GM18519 (cell line): Measurements from ENCODE around the gene TAGLN3.

Experiments
- ATAC-seq: cut with Tn5 transposase; IDR thresholded peaks from one replicate; pipeline ENCODE4 v1.9.1; 2021; ENCODE audit warnings: mild to moderate bottlenecking, moderate library complexity; ENCODE audit not compliant: unreplicated experiment, low FRiP score

Gene TAGLN3

GRCh38 chr3:111998636-111999483, at the start of gene TAGLN3:
Gene TAGLN3 (plus strand): TSS chr3:111998922. CDS start chr3:111999423, 501 bp downstream.
- ATAC-seq, result no peak

- ATAC-seq, result no peak
Observed at GRCh38 chr3:111949712-111950111, 49.0 kb upstream of the TAGLN3 start.

DNA sequence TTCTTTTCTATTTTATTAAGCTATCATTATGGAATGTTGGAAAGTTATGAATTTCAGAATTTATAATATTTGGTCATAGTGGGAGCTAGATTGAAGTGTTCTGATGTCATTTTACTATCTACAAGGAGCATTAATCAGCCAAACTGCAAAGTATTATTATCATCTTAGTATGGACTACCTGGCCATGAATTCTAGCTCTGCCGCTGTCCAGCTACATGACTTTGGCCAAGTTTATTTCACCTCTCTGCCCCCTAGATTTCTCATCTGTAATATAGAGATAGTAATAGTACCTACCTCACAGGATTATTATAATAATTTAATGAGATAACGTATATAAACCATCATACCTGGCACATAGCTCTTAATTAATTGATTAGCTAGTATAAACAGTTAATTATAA, 47.7 kb upstream of the TAGLN3 start:
- ATAC-seq, result no peak

GRCh38 chr3:111952086-111952485, 46.6 kb upstream of the TAGLN3 start:
- no peak for ATAC-seq

GRCh38 chr3:111952866-111953450, 45.8 kb upstream of the TAGLN3 start:
- no peak for ATAC-seq

DNA sequence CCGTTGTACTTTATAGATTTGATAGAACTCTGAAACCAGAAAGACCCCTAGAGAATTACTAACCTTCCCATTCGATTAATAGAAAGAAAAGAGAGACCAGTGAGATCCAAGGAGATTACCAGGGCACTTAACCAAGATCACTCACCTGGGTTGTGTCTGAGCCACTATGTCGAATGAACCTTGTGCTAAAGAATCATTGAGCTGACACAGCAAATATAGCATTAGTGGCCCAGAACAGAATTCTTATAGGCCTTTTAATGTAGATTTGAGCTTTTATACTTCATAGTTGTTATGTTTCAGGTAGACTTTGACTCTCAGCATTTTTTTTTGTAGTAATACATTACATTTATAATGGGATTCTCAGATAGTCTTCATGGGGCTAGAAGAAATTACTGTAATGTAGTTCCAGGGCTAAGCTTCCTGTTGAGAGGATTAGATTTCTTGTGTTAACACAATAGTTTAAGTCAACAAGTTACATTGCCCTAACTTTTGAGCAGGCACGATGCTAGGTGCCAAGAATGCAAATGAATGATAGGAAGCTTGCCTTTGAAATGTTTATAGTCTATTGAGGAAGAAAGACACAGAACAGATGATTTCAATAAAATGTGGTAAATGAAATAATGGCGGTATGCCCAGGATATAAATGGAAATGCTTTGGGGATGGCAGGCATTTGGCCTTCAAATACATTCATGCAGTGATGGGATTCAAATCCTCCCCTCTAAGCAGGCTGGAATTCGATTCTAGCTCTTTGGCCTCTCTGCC, 44.3 kb upstream of the TAGLN3 start:
- ATAC-seq, result no peak

GRCh38 chr3:111955876-111956275, 42.8 kb upstream of the TAGLN3 start:
- ATAC-seq, result no peak

GRCh38 chr3:111956449-111956848, 42.3 kb upstream of the TAGLN3 start:
- ATAC-seq, result no peak

DNA sequence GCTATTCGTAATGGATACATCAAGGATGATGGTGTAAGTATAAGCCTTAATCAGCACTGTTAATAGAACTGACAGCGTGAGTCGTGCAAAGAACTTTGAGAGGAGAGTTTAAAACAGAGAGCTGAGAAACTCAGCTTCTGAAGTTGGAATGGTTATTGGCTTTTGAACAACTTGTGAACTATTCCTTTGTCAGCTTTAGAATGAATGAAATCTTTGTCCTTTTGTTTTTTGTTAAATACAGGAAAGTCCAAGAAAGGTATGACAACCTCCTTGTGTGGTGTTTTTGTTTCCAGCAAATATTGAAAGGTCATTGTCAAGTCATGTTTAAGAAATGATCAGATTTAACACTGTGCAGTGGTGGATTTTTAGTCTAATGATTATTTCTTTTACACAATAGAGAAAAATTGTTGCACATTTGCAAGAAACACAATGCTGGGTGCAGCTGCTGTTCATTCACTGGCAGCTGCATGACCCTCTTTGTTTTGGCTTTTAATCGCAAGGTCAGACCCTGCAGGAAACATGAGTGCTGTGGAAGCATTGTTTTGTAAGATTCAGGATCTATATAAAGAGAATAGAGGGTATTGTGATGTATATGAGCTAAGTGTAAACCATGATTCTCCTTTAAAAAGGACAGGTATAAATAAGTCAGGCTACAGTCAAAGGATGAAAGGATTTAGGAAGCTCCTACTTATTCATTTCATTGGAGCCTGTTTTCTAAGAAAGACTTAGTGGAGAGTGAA, 41.6 kb upstream of the TAGLN3 start:
- ATAC-seq, result no peak

DNA sequence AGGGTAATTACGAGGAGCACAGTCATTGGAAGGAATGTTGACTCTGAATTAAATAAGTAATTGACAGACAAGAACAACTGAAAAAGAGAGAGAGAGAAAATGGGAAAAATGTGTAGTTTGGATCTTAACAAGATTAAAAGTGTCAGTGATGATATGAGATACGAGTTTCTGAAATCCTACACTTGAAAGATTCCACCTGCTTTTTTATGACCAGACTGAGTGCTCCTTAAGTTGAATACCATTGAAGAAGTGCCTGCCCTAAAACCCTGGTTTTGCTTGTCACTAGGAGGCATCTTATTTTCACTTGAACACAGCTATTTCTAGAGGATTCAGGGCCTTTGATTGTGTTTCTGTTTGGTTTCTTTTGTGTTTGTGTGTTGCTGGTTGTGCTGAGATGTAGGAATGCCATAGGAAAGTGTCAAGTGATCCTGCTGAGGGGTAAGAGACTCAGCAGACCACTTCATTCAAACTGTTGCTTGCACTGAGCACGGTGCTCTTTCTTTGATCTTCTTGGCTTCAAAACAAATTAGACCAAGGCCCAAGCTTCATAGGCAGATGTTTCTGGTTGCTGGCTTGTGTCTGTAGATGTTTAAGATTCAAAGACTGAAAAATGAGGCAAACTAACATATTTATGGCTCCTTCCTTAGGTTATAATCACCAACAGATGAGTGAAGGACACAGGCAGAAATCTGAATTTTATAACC, 37.1 kb upstream of the TAGLN3 start:
- ATAC-seq, result no peak

- ATAC-seq, result no peak
Observed at GRCh38 chr3:111963424-111963823, 35.3 kb upstream of the TAGLN3 start.

DNA sequence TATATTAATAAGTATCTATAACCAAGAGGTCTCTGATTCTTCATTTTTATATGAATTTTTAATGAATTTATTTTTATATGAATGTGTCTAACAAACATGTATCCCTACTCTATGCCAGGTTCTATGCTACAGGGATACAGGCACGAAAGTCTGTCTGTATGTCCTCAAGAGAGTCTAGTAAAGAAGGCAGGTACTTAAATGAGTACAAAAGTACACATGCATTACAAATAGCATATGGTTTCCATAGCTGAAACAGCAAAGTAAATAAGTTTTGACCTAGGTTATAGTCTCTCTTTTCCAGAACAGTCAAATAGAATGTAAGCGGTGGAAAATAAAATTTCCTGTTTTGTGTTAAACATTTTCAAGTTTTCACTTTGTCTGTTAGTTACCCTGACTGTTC, 33.2 kb upstream of the TAGLN3 start:
- ATAC-seq, result no peak

DNA sequence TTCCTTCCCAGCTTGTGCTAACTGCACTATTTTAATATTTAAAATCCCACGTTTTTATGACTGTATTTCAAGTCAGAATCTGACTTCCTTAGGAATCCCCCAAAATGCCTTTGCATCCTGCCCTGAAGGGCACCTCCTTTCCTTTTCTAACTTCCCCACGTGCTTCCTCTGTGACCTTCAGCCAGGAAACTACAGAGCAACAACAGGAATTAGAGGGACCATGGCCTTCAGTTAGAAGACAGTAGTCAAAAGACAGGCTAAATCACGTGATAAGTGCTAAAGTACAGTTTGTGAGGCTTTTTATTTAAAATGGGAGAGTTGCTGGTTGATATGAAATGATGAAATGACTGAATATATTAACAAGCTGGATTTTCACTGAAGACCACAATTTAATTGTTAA, 31.7 kb upstream of the TAGLN3 start:
- no peak for ATAC-seq

DNA sequence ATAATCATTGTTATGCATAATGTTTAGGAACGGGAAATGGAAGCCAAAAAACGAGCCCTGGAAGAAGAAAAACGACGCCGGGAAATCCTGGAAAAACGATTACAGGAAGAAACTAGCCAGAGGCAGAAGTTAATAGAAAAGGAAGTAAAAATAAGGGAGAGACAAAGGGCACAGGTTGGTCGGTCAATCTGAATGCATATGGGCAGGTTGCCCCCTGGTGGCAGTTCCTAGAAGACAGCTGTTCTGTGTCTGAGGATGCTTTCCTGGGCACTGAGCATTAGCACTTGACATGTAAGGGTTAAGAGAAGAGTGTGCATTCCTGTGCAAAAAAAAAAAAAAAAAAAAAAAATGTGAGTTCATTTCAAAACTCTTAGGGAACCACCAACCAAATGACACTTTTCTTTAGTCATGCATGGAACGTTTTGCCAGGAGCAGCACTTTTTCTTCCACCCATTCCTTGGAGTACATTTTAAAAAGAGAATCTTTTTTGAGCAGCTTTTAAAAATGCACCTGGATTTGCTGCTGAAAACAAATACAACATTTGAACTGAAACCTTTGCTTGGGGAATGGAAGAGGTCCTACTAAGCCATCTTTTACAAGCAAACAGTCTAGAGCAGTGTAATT, 31.0 kb upstream of the TAGLN3 start:
- peak; percentile 94 for ATAC-seq

DNA sequence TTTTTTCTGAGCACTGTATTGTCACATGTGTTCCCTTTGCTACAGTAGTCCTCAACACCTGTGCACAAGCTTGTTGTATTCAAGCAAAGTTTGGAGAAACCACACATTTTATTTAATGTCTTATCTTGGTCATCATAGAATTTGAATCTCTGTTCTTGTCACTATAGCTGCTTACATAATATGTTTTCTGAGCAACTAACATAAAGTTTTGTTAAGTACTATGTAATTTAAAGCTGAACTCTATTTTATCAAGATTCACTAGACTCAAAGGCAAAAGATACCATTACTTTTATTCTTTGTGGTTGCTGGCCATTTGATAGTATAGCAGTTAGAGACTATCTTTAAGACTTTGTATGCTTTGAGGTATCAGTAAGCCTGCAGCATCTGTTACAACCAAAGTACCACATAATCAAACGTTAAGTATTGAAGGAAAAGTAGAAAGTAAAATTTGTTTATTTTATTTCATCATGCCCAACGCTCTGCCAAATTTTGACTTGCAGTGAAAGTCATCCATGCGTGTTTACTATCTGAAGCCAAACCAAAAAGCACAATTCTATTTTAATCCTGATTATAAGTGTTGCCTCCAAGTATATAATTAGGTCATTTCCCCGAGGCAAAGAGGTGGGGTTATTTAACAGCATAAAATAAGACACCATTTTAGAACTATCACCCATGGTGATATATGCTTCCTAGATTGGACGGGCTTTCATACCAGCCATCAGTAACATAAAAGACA, 30.2 kb upstream of the TAGLN3 start:
- ATAC-seq, result no peak

GRCh38 chr3:111970376-111970775, 28.3 kb upstream of the TAGLN3 start:
- ATAC-seq, result no peak

GRCh38 chr3:111971533-111972130, 27.1 kb upstream of the TAGLN3 start:
- no peak for ATAC-seq

GRCh38 chr3:111972891-111973290, 25.8 kb upstream of the TAGLN3 start:
- no peak for ATAC-seq

DNA sequence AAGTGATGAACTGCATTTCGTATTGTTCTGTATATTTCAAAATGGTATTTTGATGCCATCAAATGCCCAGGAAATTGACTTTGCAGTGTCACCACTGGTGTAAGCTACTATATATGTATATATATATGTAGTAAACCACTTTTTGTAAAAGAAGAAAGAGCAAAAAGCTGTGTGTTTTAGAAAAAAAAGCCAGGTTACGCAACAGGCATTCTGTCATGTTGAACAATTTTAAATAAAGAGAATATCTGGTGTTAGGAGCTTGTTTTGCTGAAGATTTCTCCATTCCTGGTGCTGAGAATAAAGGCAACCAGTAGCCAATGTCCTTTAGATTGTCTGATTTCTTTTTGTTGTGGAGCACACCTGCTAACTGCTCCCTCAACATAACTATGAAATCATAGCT, 23.6 kb upstream of the TAGLN3 start:
- no peak for ATAC-seq
